CD4-positive, alpha-beta T cell treated with Interleukin-10 for 1 hour (primary cell): Measurements from ENCODE around the gene SNORC.

Experiments used
- DNase-seq: peaks from one replicate; pipeline ENCODE4 v3.0.0-alpha.2; 2020

SNORC gene

DNA sequence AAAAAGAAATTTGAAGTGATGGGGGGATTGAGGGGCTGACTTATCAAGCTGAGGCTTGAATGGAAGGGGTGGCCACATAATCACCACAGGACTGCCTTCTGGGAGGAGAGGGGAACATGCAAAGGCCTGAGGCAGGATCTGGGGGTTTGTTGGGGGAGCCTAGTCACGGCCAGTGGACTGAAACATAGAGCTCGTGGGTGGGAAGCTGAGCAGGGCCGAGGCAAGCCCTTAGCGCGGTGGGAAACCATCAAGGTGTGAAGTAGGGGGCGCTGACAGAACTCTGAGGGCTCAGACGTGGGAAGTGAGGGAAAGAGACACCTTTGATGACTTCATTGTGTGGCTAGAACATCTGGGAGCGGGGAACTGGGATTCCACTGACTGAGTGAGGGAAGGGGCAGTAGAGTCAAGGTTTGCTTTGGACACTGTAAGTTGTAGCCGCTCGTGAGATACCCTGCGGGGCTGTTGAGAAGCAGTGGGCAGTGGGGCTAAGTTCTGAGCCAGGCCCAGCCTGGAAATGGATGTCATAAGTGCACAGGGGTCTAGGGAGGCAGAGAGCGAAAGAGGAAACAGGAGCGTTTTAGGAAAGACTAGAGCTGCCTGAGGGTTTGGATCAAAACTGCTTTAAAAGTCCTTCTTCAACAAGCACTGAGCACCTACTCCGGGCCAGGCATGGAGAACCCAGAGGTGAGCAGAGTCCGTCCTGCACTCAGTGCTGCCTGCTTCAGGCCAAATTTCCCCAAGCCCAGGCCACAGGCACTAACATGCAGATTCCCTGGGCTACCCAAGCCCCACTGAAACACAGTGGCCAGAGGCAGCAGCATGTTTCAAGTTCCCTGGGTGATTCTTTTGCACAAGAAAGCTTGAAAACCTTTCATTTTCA is 686 bp upstream of the SNORC start:
- no peak for DNase-seq

DNA sequence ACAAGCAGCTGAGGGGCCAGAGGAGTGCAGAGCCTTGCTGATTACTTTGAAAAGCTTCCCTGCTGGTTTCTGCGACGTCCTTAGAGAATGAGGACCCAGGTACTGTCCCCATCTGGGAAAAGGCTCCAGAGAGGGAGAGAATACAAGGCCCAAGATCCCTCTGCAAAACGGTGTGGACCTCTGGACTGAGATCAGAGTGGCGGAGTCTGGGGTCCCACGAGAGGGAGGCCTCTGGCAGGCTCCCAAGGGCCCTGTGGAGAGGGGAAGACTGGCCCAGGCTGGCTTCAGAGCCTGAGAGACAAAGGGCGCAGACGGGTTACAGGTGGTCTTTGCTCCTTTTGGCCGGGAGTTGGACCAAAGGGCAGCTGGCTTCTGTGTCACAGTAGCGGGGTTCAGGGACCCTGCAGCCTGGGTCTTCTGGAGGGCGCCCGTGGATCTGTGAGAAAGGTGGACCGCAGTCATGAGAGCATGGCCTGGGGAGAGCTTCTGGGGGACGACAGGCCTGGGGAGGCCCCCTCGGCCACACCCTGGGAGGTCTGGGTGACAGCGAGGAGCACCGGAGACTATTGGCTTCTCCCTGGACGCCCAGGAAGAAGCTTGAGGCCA is 805 bp downstream of the SNORC start:
- no peak for DNase-seq

DNA sequence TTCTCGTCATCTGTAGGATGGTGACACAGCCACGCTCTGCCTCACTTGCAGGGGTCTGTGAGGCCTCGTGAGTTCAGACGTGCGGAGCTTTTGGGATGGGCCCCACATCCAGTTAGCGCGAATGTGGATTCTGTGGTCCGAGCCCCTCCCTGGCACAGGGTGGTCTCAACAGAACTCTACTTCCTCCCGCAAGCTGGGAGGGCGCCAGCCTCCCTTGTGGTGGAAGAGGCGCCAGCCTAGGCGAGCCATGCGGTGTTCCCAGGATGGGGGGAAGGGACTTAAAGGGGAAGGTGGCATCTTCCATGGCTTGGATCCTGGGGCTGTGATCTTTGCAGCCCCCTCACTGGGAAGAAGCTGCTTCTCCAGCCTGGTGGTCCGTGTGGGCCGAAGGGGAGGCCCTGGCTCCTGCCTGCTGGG is 1.4 kb downstream of the SNORC start:
- no peak for DNase-seq

DNA sequence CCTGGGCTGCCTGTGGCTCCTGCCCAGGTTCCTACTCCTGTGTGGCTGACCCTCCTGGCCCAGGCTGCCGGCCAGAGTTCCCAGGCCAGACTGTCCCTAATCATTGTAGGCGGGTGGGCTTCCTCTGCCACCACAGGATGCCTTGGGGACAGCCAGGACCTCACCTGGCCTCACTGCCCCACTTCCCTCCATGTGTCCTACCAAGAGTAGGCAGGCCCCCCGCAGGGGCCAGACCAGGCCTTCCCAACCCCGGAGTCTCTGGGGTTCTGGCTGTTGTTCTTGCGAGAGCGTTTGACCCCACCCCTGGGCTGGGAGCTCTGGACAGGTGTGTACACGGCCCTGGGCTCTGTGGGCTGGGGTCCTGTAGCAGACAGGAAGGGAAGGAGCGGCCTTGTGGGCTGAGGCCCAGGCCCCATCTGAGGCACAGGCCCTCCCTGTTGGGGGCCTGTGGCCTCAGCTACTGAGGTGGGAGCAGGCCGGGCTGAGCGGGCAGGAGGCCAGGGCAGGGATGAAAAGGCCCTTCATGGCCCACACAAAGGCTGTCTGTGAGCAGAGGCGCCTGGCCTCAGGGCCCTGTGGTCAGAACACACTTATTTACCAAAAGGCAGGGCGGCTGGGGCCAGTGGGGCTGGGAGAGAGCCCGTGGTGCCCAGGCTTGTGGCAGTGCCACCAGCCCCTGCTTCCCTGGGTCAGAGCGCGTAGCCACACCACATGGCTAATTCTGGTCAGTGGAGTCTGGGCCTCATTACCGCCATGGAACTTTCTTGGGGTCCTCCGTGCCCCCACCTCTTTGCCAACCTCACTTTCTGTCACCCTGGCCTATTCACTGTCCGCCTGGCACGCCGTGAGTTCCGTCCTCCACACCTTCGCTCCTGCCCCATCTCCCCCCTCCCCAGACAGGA is 2.0 kb downstream of the SNORC start:
- DNase-seq = no peak

DNA sequence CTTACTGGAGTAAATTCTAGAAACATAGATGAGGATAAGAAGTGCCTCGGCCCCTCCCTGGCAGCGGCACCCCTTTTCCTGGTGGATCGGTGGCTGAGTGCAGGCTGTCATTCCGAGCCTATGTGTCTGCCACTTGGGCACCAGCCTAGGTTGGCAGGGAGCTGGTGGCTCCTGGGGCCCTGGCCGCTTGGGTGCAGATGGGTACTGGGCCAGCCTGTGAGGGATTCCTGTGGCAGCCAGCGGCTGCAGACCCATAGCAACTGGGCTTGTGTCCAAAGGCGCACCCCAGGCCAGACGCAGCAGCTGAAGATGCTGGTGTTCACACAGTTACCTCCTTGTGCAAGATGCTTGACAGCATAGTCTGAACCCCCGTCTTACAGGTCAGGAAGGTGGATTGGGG is 2.8 kb downstream of the SNORC start:
- no peak for DNase-seq

DNA sequence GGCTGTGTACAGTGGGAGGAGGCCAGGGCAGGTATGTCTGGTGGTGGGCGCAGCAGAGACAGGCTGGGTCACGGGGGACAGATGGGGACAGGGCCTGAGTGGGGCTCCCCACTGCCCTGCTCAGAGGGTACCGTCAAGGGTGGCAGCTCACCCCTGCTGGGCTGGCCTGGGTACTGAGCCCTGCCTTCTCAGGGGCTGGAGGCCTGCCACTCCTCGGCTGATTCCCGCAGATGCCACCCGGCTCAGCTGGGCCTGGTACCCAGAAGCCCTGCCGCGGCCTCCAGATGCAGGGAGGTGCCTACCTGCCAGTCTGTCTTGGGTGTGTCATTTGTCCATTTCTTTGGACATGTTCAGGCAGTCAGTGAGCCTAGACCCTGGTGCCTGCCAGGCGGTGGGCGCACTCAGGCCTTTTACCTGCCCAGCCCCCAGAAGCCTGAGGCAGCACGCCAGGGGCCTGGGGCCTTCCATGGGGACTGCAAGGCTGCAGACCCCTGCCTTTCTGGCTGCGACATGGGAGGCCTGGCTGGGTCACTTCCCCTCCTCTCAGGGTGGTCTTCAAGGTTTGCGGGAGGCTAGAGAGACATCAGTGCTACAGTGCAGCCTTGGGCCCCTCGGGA is 3.3 kb downstream of the SNORC start:
- DNase-seq = no peak

DNA sequence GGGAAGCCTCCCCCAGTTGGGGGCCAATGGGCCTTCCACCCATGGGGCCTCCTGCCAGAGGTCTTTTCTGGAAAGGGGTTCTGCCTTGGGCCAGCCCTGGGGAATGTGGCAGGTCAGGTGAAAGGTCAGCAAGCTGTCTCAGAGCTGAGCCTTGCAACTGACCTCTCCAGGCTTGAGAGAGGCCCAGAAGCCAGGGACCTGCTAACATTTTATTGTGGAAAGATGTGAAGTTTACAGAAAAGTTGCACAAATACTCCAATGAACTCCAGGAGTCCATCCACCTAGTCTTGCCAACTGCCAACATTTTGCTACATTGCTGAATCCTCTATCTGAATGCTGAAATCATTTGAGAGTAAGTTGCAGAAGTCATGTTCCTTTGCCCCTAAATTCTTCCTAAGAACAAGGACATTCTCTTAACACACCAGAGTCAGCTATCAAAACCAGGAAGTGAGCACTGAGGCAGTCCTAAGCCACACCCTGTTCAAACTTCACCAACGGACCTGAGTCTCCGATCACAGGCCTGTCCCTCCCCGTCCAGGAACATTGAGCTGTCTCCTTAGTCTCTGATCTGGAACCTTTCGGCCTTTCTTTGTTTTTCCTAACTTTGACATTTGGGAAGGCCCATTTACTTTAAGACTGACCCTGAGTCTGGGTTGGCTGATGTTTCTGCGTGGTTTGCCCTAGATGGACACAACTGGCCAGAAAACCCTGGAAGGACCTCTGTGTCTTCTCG is 4.0 kb downstream of the SNORC start:
- no peak for DNase-seq

DNA sequence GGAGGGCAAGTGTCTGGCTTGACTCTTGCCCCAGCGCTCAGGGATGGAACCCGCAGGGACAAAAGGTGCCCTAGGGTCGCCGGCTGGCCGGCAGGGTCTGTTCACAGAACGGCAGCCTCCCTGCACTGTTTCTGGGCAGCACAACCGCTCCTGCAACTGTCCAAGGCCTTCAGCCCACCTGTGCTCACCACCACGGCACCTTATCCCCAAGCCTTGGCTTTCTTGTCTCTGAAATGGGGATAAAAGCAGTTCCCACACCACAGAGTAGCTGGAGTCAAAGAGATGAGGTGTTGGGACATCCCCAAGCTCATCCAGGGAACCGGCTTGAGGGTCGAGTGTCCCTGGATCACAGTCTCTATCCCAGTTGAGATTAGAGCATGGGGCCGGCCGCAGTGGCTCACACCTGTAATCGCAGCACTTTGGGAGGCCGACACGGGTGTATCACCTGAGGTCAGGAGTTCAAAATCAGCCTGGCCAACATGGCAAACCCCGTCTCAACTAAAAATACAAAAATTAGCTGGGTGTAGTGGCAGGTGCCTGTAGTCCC is 4.7 kb downstream of the SNORC start:
- no peak for DNase-seq

DNA sequence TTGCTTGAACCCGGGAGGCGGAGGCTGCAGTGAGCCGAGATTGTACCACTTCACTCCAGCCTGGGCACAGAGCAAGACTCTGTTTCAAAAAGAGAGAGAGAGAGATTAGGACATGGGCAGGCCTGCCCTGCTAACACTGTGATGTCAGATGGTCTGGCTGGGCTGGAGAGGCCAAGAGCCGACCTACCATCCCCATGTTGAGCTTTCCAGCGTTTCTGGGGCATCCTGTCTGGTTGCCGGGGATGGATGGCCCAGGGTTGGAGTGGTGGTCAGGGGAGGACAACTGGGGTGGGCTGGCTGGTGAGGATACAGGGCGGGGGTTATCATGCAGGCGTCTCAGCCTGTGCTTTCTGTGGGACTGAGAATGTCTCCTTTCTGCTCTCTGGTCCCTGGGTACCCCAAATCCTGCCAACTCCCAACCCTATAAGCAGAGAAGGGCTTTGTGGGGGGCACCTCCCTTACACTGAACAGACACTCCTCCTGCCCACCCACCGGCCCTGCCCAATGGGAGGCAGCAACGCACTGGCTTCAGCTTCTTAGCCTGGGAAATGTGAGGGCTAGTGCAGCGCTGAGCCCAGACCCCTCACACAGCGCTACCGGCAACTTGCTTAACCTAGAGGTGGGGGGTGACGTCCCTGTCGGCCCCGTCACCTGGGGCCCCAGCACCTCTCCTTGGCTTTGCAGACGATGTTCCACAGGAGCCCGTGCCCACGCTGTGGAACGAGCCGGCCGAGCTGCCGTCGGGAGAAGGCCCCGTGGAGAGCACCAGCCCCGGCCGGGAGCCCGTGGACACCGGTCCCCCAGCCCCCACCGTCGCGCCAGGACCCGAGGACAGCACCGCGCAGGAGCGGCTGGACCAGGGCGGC is 5.4 kb downstream of the SNORC start:
- DNase-seq = no peak

DNA sequence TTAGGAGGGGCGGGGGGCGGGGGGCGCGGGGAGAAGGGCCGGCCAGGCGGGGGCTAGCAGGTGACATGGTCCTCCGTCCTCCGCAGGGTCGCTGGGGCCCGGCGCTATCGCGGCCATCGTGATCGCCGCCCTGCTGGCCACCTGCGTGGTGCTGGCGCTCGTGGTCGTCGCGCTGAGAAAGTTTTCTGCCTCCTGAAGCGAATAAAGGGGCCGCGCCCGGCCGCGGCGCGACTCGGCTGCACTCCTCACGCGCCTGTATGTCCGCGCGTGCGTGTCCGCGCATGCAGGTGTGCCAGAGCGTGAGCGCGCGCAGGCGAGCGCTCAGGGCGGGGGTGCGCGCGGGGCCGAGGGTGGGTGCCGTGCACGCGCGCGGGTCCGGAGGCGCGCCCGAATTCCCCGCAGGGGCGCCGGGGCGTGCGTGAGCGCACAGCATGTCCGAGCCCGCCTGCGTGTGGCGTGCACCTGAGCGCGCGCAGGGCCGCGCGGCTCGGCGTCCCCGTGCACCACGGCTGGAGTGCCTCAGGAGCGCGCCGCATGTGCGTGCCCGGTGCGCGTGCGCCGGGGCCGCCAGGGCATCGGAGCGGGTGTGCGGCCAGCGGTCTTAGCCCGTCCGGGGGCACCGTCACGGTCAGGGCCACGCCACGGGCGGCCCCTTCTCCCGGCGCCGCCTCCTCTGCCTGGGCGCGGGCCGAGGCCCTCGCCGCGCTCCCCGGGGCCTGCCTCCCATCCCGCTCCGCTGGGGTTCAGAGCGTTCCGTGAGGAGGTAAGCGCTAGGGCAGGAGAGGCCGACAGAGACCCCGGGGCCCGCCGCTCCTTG is 6.3 kb downstream of the SNORC start:
- peak; percentile 41 for DNase-seq

DNA sequence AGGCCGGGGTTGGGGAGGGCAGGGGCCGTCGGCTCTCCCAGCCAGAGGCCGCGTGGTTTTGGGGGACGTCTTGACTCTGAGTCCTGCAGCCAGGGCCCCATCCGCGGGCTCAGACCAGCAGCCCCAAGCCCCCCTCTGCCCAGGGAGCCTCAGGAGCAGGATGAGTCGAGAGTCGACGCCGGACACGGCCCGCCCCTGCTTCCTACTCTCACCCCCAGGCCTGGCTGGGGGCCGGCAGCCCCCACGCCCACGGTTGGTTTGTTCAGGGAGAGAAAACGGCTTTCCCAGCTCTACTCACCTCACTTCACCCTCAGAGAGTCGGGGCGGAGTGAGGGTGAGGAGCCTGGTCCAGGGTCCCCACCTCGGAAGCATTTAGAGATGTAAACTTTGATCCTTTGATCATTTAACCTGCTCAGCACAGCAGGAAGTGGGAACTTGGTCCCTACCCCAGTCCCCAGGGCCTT is 6.9 kb downstream of the SNORC start:
- no peak for DNase-seq

DNA sequence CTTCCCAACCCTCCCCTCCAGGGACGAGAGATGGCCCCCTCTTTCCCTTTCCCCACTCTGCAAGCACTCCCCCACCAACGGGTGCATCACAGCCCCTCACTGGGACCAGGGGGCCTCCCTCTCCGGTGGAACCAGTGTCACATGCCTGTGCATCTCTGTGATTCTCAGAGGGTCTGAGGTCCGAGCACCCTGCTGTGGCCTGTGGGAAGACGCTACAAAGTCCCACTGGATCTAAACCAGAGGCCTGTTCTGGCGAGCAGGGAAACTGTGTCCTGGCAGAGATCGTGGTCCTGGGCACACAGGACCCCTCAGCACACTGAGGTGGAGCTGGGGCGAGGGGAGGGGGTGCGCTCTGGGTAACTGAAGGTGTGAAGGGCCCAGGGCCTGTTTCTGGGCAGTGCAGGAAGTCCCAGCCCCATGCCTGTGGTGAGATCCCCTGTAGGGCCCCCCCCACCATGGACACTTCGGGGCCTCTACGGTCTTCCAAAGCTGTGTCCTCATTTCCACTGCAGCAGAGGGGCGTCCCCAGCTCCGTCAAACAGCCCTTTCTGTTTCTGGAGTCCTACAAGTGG is 8.0 kb downstream of the SNORC start:
- DNase-seq = no peak

DNA sequence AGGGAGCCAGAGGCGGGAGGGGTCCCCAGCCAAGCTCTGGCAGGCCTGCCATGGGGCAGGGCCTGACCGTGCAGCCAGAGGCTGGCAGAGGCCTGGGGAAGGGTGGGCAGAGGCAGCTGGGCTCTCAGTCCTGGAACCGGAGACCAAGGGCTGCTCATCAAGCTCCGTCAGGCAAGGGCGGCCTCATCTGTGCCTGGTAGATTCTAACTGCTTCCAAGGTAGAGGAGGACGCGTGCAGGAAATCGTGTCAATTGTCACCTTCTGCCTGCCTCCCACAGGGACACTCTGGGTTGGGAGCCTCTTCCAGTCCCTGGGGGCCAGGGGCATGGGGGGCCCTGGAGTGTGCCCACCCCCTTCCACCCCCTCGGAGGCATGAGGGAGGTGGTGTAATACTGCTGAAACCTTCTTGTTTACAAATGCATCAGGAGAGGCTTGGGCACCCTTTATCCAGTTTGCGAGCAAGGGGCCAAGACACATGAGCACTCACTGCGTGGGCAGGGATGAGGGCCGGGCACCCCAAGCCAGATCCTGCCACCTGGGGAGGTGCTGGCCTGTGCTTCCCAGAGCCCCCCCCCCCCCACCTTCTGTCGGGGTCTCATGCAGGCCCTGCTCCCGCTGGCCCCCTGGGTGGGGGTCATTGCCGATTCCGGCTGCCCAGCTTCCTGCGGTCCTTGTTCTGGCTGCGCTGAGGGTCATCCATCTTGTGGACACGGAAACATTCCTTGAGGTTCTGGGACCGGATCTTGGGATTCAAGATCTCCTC is 9.0 kb downstream of the SNORC start:
- DNase-seq = no peak

DNA sequence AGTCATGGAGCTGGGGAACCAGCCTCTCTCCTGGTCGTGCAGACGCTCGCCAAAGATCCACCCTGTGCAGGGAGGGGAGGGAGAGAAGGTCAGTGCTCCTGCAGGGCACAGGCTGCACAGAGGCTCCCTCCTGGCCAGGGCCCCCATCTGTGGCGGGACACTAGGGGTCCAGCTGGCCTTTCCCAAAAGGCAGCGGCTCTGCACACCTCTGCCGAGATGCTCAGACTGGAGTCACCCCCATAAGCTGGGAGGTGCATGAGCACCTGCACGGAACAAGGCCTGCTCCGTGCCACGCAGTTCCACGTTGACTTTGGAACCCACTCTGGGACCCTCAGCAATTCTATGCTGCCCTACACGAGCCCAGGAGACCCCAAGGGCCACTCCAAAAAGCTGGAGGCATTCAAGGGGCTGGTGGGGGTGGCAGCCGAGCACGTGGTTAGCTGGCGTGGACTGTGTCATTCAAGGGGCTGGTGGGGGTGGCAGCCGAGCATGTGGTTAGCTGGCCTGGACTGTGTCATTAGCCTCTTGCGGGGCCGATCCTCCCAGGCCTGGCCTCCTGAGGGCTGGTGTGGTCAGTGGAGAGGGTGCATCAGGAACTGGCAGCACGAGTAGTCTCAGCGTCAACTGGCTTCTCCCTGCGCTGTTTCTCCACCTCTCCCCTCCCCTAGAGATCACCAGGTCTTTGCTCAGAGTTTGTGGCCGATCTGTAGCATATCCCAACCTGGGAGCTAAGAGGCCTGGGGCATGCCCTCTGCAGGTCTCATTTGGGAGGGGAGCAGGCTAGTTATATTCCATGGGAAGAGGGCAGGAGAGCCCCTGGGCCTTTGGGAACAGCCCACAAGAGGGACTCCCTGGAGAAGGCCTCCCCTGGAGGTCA is 9.8 kb downstream of the SNORC start:
- no peak for DNase-seq

DNA sequence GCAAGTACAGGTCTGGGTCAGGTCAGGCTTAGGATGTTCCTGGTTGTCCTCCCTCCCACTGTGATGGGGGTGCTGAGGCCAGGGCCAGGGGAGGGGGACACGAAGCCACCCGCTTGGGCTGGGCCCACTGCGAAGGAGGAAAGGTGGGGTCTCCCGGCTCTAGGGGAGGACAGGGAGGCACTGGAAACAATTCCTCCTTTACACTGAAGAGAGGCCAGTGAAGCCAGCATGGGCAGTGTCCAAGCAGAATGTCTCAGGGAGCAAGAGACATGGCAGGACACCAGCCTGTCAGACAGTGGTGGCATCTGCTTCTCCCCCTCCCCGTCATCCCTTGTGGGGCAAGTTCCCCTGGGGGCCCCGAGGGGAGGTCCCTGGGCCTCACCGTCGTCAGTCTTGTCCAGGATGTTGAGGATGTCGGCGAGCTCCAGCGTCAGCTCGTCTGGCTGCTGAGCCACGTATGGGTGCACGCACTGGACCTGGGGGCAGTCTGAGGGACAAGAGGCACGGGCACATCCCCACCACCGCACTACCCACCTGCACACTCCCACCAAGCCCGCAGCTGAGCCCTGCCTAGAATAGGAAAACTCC is 10.8 kb downstream of the SNORC start:
- DNase-seq = no peak

DNA sequence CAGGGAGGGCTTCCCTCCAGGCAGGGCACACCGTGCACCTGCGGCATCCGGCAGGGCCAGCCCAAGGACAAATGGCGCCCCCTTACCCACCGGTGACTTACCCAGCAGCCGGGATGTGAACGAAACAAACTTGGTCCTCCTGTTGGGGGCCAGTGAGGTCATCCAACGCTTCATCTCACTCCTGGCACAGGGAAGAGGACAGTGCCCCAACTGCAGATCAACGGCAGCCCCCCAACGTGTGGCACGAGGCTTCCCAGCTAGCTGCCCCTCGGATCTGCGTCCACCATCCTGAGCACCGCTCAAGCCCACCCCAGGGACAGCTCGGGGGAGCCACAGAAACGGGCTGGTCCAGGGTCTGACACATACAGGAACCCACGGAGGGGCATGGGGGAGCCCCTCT is 12.0 kb downstream of the SNORC start:
- DNase-seq = no peak

DNA sequence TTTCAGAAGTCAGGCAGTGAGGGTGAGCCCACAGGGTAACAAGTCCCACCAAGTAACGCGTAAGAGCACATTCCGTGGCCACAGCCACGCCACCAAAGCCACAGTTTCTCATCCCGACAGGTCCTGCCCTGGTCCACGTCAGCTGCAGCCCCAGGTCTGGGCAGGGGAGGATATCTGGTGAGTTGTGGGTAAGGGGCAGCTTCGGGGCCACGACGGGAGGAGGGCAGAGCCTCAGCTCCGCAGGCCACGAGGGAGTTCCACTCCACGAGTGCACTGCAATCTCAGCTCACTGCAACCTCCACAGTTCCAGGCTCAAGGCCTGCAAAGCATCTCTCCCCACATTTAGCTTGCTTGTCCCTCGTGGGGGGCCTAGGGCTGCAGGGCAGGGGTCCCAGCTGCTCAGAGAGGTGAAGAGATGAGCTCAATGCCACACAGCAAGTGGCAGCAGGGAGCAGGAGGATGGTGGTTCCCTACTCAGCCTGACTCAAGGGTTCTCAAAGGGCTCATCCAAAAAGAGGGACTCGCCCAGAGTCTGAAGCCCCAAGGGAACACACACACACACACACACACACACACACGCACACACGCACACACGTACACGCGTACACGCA is 12.5 kb downstream of the SNORC start:
- no peak for DNase-seq
